K562 (cell line): ENCODE measurements around the gene SLC9A7. TPM values are rescaled to one million over a fixed set of nuclear protein-coding genes. Genes with fewer than 3 reads are reported as not detected.

ENCODE experiments used
- ATAC-seq: fragments of 200-7000 bp; cut with Tn5 transposase; 3 replicates; pipeline ENCODE4 v1.9.1; 2020; ENCODE audit warnings: moderate library complexity
- BruUV-seq: library from RNA; stranded (reverse); fragments of 400-500 nt; replicated peaks from 2 replicates; lab custom pipeline; 2021; lab: Mats Ljungman, UMichigan
- CTCF ChIA-PET: fragments of 300-600 bp; formaldehyde crosslinking; extraction: SDS; loops from one replicate; lab custom pipeline; 2021; ENCODE audit warnings: low intra/inter-chr PET ratio; lab: Yijun Ruan, JAX
- POLR2A ChIA-PET: fragments of 300-600, 350-650 bp; sonication (Branson Sonifier 250); formaldehyde crosslinking; extraction: SDS; loops from one replicate; lab custom pipeline; 2021; ENCODE audit warnings: antibody characterized with exemption, inconsistent platforms; lab: Yijun Ruan, JAX
- DNase-seq, 4 experiments: peaks; one replicate each; pipeline versions ENCODE4 v3.0.0 to v3.0.0-alpha.2; 2011 to 2018; ENCODE audit warnings: low spot score in 3 of 4, mixed read lengths in 3 of 4; ENCODE audit errors: extremely low read depth in 1 of 4
- FAIRE-seq: peaks from 2 replicates; lab custom pipeline; 2011; peaks lifted over from hg19 to GRCh38; lab: Jason Lieb, UNC
- H2AFZ ChIP-seq: 2 replicates; pipeline ENCODE4 v1.6.0; 2011; ENCODE audit warnings: low read depth, low read length, control low read depth, inconsistent platforms
- H3K27ac ChIP-seq: fragments of 200-600 bp; 3 replicates; pipeline ENCODE4 v1.8.0; 2011; ENCODE audit warnings: low read depth, mild to moderate bottlenecking, control low read depth, inconsistent platforms, low read length, moderate library complexity, mixed read lengths; ENCODE audit errors: extremely low read depth
- H3K27me3 ChIP-seq, 2 experiments: fragments of 300-600 bp in 1 of 2; 2 replicates in 1 of 2; 3 replicates in 1 of 2; pipeline versions ENCODE4 v1.6.0 to v1.8.0; 2011; ENCODE audit warnings: inconsistent platforms in 2 of 2, low read length in 2 of 2, mild to moderate bottlenecking in 1 of 2, mixed read lengths in 1 of 2, moderate library complexity in 1 of 2; ENCODE audit not compliant: control insufficient read depth in 2 of 2, insufficient read depth in 2 of 2
- H3K36me3 ChIP-seq: fragments of 300-600 bp; 3 replicates; pipeline ENCODE4 v1.8.0; 2011; ENCODE audit warnings: mild to moderate bottlenecking, low read length, inconsistent platforms; ENCODE audit not compliant: control insufficient read depth, insufficient read depth
- H3K4me1 ChIP-seq, 2 experiments: fragments of 200-600 bp in 1 of 2; replicated peaks in 1 of 2; 2 replicates in 1 of 2; 3 replicates in 1 of 2; pipeline versions ENCODE4 v1.5.1 to v1.8.0; 2011; ENCODE audit warnings: inconsistent platforms in 2 of 2, low read length in 2 of 2, mild to moderate bottlenecking in 1 of 2, mixed read lengths in 1 of 2, moderate library complexity in 1 of 2; ENCODE audit not compliant: control insufficient read depth in 2 of 2, insufficient read depth in 2 of 2
- H3K4me2 ChIP-seq: 2 replicates; pipeline ENCODE4 v1.6.1; 2011; ENCODE audit warnings: low read length, control low read depth, inconsistent platforms, mixed read lengths; ENCODE audit not compliant: insufficient read depth
- H3K4me3 ChIP-seq: fragments of 200-600 bp; sonication (generic), shearing (Covaris generic); 2 replicates; pipeline ENCODE4 v1.5.1; 2016; ENCODE audit warnings: control low read depth, inconsistent platforms
- H3K79me2 ChIP-seq: fragments of 200-600 bp; 3 replicates; pipeline ENCODE4 v1.8.0; 2011; ENCODE audit warnings: low read length, inconsistent platforms; ENCODE audit not compliant: control insufficient read depth, insufficient read depth
- H3K9ac ChIP-seq, 2 experiments: 2 replicates each; pipeline versions ENCODE4 v1.6.0 to v1.6.1; 2011; ENCODE audit warnings: low read depth in 2 of 2, low read length in 2 of 2, control low read depth in 1 of 2, inconsistent platforms in 1 of 2, mild to moderate bottlenecking in 1 of 2, mixed read lengths in 1 of 2; ENCODE audit not compliant: insufficient read depth in 1 of 2
- H3K9me1 ChIP-seq: one replicate; pipeline ENCODE4 v1.6.0; 2011; ENCODE audit warnings: inconsistent platforms, mild to moderate bottlenecking, low read length, moderate library complexity; ENCODE audit not compliant: control insufficient read depth, insufficient read depth
- H3K9me3 ChIP-seq: replicated peaks from 2 replicates; pipeline ENCODE4 v1.5.1; 2011; ENCODE audit warnings: low read depth, low read length, inconsistent platforms; ENCODE audit not compliant: control insufficient read depth, insufficient read depth
- H4K20me1 ChIP-seq: replicated peaks from 2 replicates; pipeline ENCODE4 v1.6.1; 2011; ENCODE audit warnings: low read length, inconsistent platforms, mixed read lengths; ENCODE audit not compliant: control insufficient read depth, insufficient read depth
- ESRRA ChIP-seq: fragments of 450-650 bp; IDR thresholded peaks from 2 replicates; pipeline ENCODE4 v1.6.1; 2014; ENCODE audit warnings: low read depth, mild to moderate bottlenecking, moderate library complexity, borderline replicate concordance
- EWSR1 ChIP-seq: fragments of 450-650 bp; IDR thresholded peaks from 2 replicates; pipeline ENCODE4 v1.6.1; 2018; ENCODE audit warnings: borderline replicate concordance, mild to moderate bottlenecking, low read depth, moderate library complexity; ENCODE audit not compliant: partially characterized antibody
- HDAC2 ChIP-seq: fragments of 450-650 bp; IDR thresholded peaks from 2 replicates; pipeline ENCODE4 v1.6.1; 2016; ENCODE audit warnings: mild to moderate bottlenecking
- HNRNPK ChIP-seq: fragments of 200-400 bp; formaldehyde crosslinking; IDR thresholded peaks from one replicate; pipeline ENCODE4 v1.6.1; 2018; ENCODE audit warnings: mild to moderate bottlenecking, low read depth, low read length; ENCODE audit not compliant: poor library complexity, severe bottlenecking
- JUN ChIP-seq, 2 experiments: sonication (generic) in 1 of 2; formaldehyde crosslinking in 1 of 2; IDR thresholded peaks; 2 replicates each; pipeline versions ENCODE4 v1.6.1 to v1.8.0; 2012 to 2022; ENCODE audit warnings: borderline replicate concordance in 2 of 2, mild to moderate bottlenecking in 2 of 2, improper control_type of control experiment in 1 of 2, low read depth in 1 of 2, low read length in 1 of 2, missing genetic modification reagents in 1 of 2
- KLF13 ChIP-seq: fragments of 450-650 bp; IDR thresholded peaks from 2 replicates; pipeline ENCODE4 v1.6.1; 2016; ENCODE audit warnings: missing genetic modification characterization, low read depth, mild to moderate bottlenecking, missing compliant biosample characterization, moderate library complexity, borderline replicate concordance
- MED1 ChIP-seq: sonication (generic); formaldehyde crosslinking; IDR thresholded peaks from 2 replicates; pipeline ENCODE4 v1.8.1; 2023; ENCODE audit warnings: missing genetic modification reagents, borderline replicate concordance
- PHB2 ChIP-seq: fragments of 450-650 bp; IDR thresholded peaks from 2 replicates; pipeline ENCODE4 v1.6.1; 2017; ENCODE audit warnings: low read depth
- SAP30 ChIP-seq: fragments of 200-600 bp; sonication (generic); IDR thresholded peaks from 2 replicates; pipeline ENCODE4 v1.6.1; 2012; ENCODE audit warnings: borderline replicate concordance, low read depth, mild to moderate bottlenecking, moderate library complexity, low read length, control low read depth, inconsistent platforms; ENCODE audit not compliant: insufficient read depth, poor library complexity, severe bottlenecking
- STAT5A ChIP-seq: IDR thresholded peaks from 2 replicates; pipeline ENCODE4 v1.6.1; 2012; ENCODE audit warnings: low read length, inconsistent platforms, borderline replicate concordance
- TAF9B ChIP-seq: fragments of 450-650 bp; IDR thresholded peaks from 2 replicates; pipeline ENCODE4 v1.6.1; 2018; ENCODE audit warnings: mild to moderate bottlenecking; ENCODE audit not compliant: partially characterized antibody
- UBTF ChIP-seq, 2 experiments: IDR thresholded peaks; 2 replicates each; pipeline ENCODE4 v1.6.1; 2012; ENCODE audit warnings: improper control_type of control experiment in 2 of 2, low read depth in 2 of 2, low read length in 2 of 2, borderline replicate concordance in 1 of 2
- ZBTB8A ChIP-seq: fragments of 450-650 bp; IDR thresholded peaks from 2 replicates; pipeline ENCODE4 v1.6.1; 2018; ENCODE audit warnings: mild to moderate bottlenecking, moderate library complexity; ENCODE audit not compliant: partially characterized antibody
- ZNF212 ChIP-seq: fragments of 450-650 bp; formaldehyde crosslinking; IDR thresholded peaks from 2 replicates; pipeline ENCODE4 v1.4.0; 2020; ENCODE audit warnings: mild to moderate bottlenecking
- ZNF639 ChIP-seq, 2 experiments: fragments of 200-800 bp in 1 of 2; sonication (Bioruptor generic) in 1 of 2; sonication (generic) in 1 of 2; formaldehyde crosslinking in 1 of 2; IDR thresholded peaks in 1 of 2; conservative IDR thresholded peaks in 1 of 2; 2 replicates each; pipeline versions ENCODE4 v1.5.0 to v1.6.1; 2016 to 2020; ENCODE audit warnings: missing compliant biosample characterization in 1 of 2, missing genetic modification characterization in 1 of 2, missing genetic modification reagents in 1 of 2
- ZNF79 ChIP-seq: fragments of 250-450 bp; sonication (Bioruptor Pico); IDR thresholded peaks from 2 replicates; pipeline ENCODE4 v1.4.0; 2020; ENCODE audit warnings: low read depth, mild to moderate bottlenecking, moderate library complexity
- WGBS: fragments of 100-300 bp; shearing (Covaris generic); methylation state at CpG from one replicate; pipeline ENCODE4 v1.1.6; 2016; ENCODE audit warnings: low coverage, mixed read lengths; ENCODE audit not compliant: insufficient coverage; ENCODE audit errors: missing lambda C conversion rate; 5-methylcytosine and 5-hydroxymethylcytosine counted together
- in situ Hi-C: fragments of 300-500 bp; cut with MboI; formaldehyde crosslinking; loops from 4 replicates; pipeline ENCODE4 v1.15.0; 2018; ENCODE audit warnings: inconsistent platforms, mixed read lengths
- intact Hi-C: fragments of 100-400 bp; cut with micrococcal nuclease; formaldehyde crosslinking; loops from 2 replicates; pipeline ENCODE4 v1.14.2; 2022
- polyA plus RNA-seq, 8 experiments: library from polyadenylated mRNA; depleted of rRNA in 4 of 8; stranded (reverse) in 5 of 8; unstranded in 3 of 8; fragments of >200 nt; fragmentation: Nextera tagmentation in 2 of 8; fragmentation: Illumina TruSeq in 1 of 8; extraction: Ambion mirVana in 2 of 8; extraction: Trizol in 1 of 8; gene quantifications; 2 replicates each; pipeline versions ENCODE4 v1.2.1 to v1.2.3, GENCODE V29; 2011 to 2014; ENCODE audit warnings: inconsistent platforms in 1 of 8, missing spikeins in 1 of 8
- total RNA-seq, 7 experiments: library from RNA; depleted of rRNA in 6 of 7; stranded (reverse); fragments of >200 nt in 6 of 7; fragmentation: Illumina TruSeq in 2 of 7; extraction: Trizol in 2 of 7; gene quantifications; 2 replicates each; pipeline versions ENCODE4 v1.2.1 to v1.2.3, GENCODE V29; 2011 to 2021; ENCODE audit warnings: low replicate concordance in 1 of 7

SLC9A7 gene
- total and polyA plus RNA-seq, 9 of the 15 experiments (the other 6 are each of a cell fraction or from before 2014, with no cell fraction given), result 0.04 to 0.13 (median 0.09) TPM; not detected in 5

- TF ChIP-seq ZNF212 (CRISPR knock-in tag), result no peak
- TF ChIP-seq HNRNPK, result no peak
- TF ChIP-seq SAP30, result no peak
Observed at GRCh38 chrX:46607916-46608315, 151.0 kb downstream of the SLC9A7 start (continued).

GRCh38 chrX:46602468-46603102 is 156.3 kb downstream of the SLC9A7 start:
- CTCF ChIA-PET, result no interaction called here
- intact Hi-C loops, result no loop called here
- TF ChIP-seq EWSR1 (no peak), JUN (IDR thresholded peaks at IDR 0.05; ENCODE audit: borderline replicate concordance, low read depth, low read length) (no peak), JUN (CRISPR knock-in tag; IDR thresholded peaks at IDR 0.05; ENCODE audit: borderline replicate concordance) (no peak), ZBTB8A (no peak), HDAC2 (no peak), KLF13 (tag) (no peak), ESRRA (no peak), ZNF212 (CRISPR knock-in tag) (no peak), ZNF639 (CRISPR knock-in tag; conservative IDR thresholded peaks at IDR 0.05 in 1 of 2, IDR thresholded peaks at IDR 0.05 in 1 of 2) (no peak), MED1 (no peak), UBTF (IDR thresholded peaks at IDR 0.05; ENCODE audit: borderline replicate concordance in 1 of 2, low read depth in 2 of 2, low read length in 2 of 2) (no peak), TAF9B (no peak), STAT5A (no peak), PHB2 (no peak), ZNF79 (CRISPR knock-in tag) (no peak)

More at GRCh38 chrX:46602468-46603102, 156.3 kb downstream of the SLC9A7 start:
- Histone ChIP-seq H3K79me2 (no peaks in the 10 kb centered on the region), H3K27me3 (peaks cover 6 to 10% of the 10 kb centered on the region in 2 experiments; a peak in 3 of 5 replicates), H3K4me2 (no peak overlapping the region), H3K9ac (no peak overlapping the region), H3K27ac (no peak overlapping the region), H2AFZ (no peak overlapping the region), H3K4me3 (no peak overlapping the region), H3K36me3 (no peaks in the 10 kb centered on the region), H3K9me3 (no peaks in the 10 kb centered on the region), H4K20me1 (0 out of 2 replicates have a peak, but pooled peaks cover 3% of the 10 kb centered on the region), H3K4me1 (no peaks in the 10 kb centered on the region), H3K9me1 (no peaks in the 10 kb centered on the region)
- in situ Hi-C loops, result no loop called here
- ATAC-seq (no peak), DNase-seq (no peak), FAIRE-seq (no peak)
- no TSS peak for BruUV-seq
- 0% methylated on average over 6 of the region's 6 CpGs for WGBS
- POLR2A ChIA-PET, result no interaction called here
